ENCODE results near the gene CDK11A.
A peak's percentile ranks its signal among the peaks of the same experiment; 100 is the strongest.
"Not testable (repeated sequence)": the region's sequence is repeated elsewhere in the genome, so short reads cannot be mapped to it uniquely, and the experiment has no call there.

The CDK11A gene

GRCh38 chr1:1732381-1732780 lies 8.2 kb upstream of the CDK11A start:
- DNase-seq (ENCODE audit: low spot score) = peak; percentile 65
- no peak overlapping the region for H3K27ac ChIP-seq
- no peak overlapping the region for H3K4me3 ChIP-seq
- TF ChIP-seq, protein P1, sequence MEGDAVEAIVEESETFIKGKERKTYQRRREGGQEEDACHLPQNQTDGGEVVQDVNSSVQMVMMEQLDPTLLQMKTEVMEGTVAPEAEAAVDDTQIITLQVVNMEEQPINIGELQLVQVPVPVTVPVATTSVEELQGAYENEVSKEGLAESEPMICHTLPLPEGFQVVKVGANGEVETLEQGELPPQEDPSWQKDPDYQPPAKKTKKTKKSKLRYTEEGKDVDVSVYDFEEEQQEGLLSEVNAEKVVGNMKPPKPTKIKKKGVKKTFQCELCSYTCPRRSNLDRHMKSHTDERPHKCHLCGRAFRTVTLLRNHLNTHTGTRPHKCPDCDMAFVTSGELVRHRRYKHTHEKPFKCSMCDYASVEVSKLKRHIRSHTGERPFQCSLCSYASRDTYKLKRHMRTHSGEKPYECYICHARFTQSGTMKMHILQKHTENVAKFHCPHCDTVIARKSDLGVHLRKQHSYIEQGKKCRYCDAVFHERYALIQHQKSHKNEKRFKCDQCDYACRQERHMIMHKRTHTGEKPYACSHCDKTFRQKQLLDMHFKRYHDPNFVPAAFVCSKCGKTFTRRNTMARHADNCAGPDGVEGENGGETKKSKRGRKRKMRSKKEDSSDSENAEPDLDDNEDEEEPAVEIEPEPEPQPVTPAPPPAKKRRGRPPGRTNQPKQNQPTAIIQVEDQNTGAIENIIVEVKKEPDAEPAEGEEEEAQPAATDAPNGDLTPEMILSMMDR (IDR thresholded peaks at IDR 0.05) = no peak

DNA sequence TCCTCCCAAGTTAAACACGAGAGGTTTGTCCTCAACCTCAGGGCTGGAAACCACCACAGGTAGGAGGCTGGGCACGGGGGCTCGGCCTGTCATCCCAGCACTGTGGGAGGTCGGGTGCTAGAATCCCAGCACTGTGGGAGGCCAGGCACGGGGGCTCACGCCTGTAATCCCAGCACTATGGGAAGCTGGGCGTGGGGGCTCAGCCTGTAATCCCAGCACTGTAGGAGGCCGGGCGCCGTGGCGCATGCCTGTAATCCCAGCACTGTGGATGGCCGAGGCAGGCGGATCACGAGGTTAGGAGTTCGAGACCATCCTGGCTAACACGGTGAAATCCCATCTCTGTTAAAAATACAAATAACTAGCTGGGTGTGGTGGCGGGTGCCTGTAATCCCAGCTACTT lies 6.7 kb upstream of the CDK11A start:
- peak; percentile 58 for DNase-seq (ENCODE audit: low spot score)
- H3K27ac ChIP-seq = no peak overlapping the region

GRCh38 chr1:1730230-1730629 lies 6.1 kb upstream of the CDK11A start:
- not testable (repeated sequence) for H3K27ac ChIP-seq; H3K4me3 ChIP-seq; DNase-seq (ENCODE audit: low spot score)

More for the DNA sequence above, 6.7 kb upstream of the CDK11A start:
- TF ChIP-seq, protein P1 (IDR thresholded peaks at IDR 0.05) = no peak
- H3K4me3 ChIP-seq = no peak overlapping the region

DNA sequence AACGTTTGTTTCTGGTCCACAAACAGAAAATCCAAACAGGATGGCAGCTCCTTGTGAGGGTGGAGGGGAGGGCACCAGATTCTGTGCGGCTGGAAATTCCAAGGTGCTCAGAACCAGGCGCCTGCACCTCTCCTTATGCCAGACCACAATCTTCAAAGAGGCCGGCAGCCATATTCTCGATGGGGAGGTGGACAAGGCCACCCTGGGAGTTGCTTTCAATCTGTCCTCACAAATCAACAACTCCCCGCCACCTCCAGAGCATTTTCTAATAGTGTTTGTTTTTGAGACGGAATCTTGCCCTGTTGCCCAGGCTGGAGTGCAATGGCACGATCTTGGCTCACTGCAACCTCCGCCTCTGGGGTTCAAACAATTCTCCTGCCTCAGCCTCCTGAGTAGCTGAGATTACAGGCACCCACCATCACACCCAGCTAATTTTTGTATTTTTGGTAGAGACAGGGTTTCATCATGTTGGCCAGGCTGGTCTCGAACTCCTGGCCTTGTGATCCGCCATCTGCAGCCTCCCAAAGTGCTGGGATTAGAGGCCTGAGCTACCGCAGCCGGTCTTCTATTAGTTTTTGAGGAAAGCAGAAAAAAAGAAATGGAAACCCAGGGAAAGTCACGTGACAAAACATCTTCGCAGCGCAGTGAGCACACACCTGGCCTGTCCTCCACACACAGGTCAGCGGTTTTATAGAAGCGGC lies 5.1 kb upstream of the CDK11A start:
- H3K27ac ChIP-seq = peak overlapping the region in 1 of 2 donors; percentile 53
- not testable (repeated sequence) for H3K4me3 ChIP-seq
- peak; percentile 16 for DNase-seq (ENCODE audit: low spot score)

GRCh38 chr1:1728308-1729005 lies 4.3 kb upstream of the CDK11A start:
- DNase-seq (ENCODE audit: low spot score) = peak; percentile 26

GRCh38 chr1:1727131-1727651 lies 3.0 kb upstream of the CDK11A start:
- DNase-seq (ENCODE audit: low spot score) = peak; percentile 53
- H3K4me3 ChIP-seq, H3K27ac ChIP-seq: not testable (repeated sequence)

More at GRCh38 chr1:1728308-1729005, 4.3 kb upstream of the CDK11A start:
- peak overlapping the region in 1 of 2 donors; percentile 53 for H3K27ac ChIP-seq
- H3K4me3 ChIP-seq = not testable (repeated sequence)

DNA sequence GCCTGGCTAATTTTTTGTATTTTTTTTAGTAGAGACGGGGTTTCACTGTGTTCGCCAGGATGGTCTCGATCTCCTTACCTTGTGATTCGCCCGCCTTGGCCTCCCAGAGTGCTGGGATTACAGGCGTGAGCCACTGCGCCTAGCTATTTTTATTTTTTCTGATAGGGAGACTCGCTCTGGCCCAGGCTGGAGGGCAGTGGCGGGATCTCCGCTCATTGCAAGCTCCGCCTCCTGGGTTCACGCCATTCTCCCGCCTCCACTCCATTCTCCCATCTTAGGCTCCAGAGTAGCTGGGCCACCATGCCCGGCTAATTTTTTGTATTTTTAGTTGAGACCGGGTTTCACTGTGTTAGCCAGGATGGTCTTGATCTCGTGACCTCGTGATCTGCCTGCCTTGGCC lies 1.9 kb upstream of the CDK11A start:
- not testable (repeated sequence) for H3K4me3 ChIP-seq, H3K27ac ChIP-seq
- peak; percentile 62 for DNase-seq (ENCODE audit: low spot score)

- H3K27ac ChIP-seq = no peak overlapping the region
- peak; percentile 4 for DNase-seq (ENCODE audit: low spot score)
- TF ChIP-seq, protein P1 (IDR thresholded peaks at IDR 0.05) = no peak
- no peak overlapping the region for H3K4me3 ChIP-seq
Measured at GRCh38 chr1:1721201-1721600, 3.0 kb downstream of the CDK11A start.

GRCh38 chr1:1715109-1715883 lies 8.9 kb downstream of the CDK11A start:
- DNase-seq (ENCODE audit: low spot score) = peak; percentile 4
- not testable (repeated sequence) for H3K27ac ChIP-seq, H3K4me3 ChIP-seq

GRCh38 chr1:1707897-1708296 lies 16.3 kb downstream of the CDK11A start:
- not testable (repeated sequence) for DNase-seq (ENCODE audit: low spot score); H3K4me3 ChIP-seq; H3K27ac ChIP-seq

DNA sequence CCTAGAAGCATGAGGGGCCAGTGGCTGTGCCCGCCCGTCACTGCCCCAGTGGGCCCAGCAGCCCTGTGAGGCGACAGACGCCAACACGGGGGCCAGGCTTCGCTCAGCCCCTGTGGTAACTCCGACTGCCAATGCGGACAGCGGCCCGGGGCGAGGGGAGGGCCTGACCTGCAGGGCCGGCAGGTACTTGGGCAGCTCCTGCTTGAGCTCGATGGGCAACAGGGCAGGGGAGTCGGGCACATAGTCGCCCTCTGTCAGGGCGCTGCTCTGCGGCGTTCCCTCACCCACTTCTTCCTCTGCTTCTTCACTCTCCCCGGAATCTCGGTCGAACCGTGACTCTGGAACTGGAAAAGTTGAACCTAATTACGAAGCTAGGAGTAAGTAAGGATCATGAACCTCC lies 16.9 kb downstream of the CDK11A start:
- peak; percentile 29 for DNase-seq (ENCODE audit: low spot score)
- H3K27ac ChIP-seq, H3K4me3 ChIP-seq: not testable (repeated sequence)

DNA sequence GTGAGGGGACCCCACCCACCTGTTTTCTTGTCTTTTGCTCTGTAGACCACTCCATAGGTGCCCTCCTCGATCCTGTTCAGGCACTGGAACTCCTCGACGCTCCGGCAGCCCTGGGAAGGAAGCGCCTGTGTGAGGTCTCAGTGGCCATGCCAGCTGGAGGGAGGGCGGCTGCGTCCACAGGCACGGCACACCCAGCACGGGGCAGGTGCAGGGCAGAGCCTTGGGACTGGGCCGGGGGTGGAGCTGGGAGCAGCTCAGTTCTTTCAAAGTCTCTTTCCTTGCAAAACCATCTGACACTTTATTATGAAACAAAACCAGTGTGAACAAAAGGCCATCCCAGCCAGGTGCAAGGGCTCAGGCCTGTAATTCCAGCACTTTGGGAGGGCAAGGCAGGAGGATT lies 18.5 kb downstream of the CDK11A start:
- H3K27ac ChIP-seq, H3K4me3 ChIP-seq: not testable (repeated sequence)
- peak; percentile 12 for DNase-seq (ENCODE audit: low spot score)

DNA sequence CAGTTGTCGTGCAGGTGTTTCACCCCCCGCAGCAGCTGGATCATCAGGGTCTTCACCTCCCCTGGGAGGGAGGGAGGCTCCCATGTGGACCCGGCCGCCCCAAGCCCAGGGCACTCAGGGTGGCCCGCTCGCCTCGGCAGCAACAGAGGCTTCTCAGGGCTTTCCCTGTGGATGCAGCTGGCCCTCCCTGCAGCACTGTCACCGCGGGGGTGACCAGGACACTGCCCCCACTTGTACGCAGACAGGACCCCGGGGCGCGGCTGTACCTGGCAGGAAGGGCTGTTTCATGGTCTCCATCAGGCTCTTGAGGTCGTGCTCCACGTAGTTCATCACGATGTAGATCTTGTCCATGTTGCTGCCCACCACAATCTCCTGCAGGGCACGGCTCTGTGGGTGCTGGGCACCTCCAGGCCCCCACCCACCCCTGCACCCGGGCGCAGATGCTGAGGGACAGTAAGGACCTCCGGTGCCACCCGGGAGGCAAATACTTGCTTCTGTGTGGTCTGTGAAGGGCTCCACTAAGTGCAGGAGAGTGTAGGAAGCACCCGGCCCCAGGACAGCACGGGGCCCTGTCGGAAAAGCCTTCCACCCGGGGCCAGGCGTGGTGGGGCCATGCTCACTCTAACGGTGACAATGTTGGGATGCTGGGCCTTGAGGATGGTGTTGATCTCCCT lies 19.7 kb downstream of the CDK11A start:
- DNase-seq (ENCODE audit: low spot score) = peak; percentile 16
- not testable (repeated sequence) for H3K27ac ChIP-seq

More for the DNA sequence above, 19.7 kb downstream of the CDK11A start:
- H3K4me3 ChIP-seq = not testable (repeated sequence)

Data from coronary artery (tissue), 2 donors.